NCI-H1436 (cell line): Measurements from ENCODE around the gene NUCKS1.

Experiments used
- DNase-seq: peaks from one replicate; lab custom pipeline; 2025; lab: John Stamatoyannopoulos, UW

NUCKS1 gene

DNA sequence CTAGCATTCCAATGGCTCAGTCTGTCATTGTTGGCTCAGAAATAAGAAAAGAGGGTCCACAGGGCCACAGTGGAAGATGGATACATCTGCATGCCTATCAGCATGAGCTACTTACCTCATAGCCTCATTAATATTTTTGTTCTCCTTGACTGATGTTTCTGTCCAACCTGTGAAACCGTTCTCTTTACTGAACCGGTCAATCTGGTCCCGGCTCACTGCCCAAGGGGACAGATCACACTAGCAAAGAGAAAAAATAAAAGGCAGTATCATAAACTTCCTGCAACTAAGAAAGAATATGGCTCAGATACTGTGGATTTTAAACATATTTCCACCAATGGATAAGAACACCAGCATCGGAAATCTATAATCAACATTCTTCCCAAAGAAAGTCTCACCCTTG, 20.6 kb upstream of the NUCKS1 start:
- no peak for DNase-seq

DNA sequence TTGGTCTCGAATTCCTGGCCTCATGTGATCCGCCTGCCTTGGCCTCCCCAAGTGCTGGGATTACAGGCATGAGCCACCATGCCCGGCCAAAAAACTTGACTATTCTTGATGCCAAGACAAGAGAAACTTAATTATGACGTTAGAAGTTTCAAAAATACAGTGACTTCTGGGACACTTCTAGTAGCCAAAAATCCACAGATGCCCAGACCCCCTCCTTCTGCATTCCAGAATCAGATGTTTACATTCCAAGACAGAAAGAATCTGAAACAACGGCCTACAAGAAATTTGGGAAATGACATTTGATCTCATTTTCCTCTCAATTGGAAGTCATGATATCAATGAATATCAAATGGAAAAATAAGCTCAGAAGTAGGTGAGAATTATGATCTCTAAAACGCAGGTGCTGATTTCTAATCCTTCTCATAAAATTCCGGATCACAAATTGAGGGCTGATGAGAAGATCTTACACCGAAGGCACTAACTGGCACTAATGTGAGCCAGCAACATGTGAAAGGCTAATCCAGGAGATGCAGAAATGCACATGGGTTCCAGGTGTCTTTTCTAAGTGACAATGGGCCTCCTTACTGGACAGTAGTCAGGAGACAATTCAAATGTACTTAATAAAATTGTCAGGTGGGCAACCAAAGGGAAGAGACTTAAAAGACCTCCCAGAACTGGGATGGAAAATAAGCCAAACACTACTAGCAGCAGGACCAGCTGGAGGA, 19.8 kb upstream of the NUCKS1 start:
- no peak for DNase-seq

DNA sequence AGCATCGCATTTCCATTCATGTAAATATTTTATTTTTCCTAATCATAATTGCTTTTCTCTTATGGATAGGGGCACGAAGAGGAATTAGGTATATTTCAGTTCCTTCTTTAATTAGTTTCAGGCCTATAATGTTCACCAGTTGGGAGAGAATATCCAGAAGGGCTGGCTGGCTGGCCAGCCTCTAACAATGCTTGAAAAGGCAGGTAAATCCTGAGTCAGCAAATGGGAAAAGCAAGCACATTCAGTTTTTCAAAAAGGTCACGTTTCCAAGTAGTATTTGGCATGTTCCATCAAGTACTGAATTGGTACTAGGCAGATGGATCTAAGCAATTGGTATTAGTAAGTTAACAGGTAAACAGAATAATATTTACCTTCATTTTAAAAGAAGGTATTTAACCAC, 17.3 kb upstream of the NUCKS1 start:
- no peak for DNase-seq

DNA sequence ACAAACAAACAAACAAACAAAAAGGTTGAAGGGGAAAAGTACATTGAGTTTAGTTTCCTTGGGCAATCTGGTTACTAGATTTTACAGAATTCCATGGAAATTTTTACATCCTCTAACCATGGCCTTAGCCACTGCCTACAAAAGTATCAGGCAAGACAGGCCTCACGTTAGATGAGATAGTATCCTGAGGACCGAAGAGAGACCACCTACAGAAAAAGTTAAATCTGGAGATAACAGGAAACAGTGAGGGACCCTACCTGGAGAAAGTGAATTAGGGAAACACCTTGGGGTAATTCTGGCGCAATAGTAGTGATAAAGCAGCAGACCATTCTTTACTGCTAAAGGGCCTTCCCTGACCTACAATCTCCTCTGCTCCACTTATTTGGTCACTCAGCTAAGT, 16.6 kb upstream of the NUCKS1 start:
- no peak for DNase-seq

DNA sequence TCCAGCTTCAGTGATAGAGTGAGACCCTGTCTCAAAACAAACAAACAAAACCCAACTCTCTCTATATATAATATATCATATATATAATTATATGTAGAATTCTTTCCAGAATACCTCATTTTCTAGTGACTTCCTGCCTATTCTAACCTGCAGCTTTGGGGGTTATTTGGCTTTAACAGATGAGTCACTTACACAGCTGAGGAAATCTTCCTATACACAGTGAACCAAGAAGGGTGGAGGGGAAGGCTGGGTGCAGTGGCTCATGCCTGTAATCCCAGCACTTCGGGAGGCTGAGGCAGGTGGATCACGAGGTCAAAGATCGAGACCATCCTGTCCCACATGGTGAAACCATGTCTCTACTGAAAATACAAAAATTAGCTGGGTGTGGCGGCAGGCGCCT, 16.1 kb upstream of the NUCKS1 start:
- no peak for DNase-seq

DNA sequence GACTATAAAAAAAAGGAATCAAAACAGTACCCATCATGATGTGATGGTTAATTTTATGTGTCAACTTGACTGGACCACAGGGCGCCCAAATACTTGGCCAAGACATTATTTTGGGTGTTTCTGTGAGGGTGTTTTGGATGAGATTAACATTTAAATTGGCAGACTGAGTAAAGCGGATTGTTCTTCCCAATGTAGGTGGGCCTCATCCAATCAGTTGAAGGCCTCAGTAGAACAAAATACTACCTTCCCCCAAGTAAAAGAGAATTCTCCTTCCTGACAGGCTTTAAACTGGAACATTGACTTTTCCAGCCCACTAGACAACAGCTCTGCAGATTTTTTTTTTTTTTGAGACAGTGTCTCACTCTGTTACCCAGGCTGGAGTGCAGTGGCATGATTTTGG, 14.6 kb upstream of the NUCKS1 start:
- DNase-seq: no peak

DNA sequence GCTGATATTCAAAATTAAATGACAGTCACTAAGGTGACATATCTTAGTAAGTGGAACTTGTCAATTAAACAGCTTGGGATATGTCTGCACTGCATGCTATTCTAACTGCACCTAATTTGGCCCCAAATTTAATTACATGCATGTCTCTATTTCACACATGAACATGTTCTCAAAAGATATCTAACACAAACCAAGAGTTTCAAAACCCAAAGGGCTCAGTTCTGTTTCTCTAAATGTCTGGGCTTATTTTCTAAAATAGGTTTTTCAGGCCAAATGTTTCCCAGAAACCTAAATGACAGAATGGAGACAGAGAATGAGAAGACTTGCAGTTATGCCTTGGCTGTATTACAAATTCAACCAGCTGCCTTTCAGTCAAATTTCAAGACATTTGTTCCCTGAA, 14.0 kb upstream of the NUCKS1 start:
- DNase-seq: no peak

DNA sequence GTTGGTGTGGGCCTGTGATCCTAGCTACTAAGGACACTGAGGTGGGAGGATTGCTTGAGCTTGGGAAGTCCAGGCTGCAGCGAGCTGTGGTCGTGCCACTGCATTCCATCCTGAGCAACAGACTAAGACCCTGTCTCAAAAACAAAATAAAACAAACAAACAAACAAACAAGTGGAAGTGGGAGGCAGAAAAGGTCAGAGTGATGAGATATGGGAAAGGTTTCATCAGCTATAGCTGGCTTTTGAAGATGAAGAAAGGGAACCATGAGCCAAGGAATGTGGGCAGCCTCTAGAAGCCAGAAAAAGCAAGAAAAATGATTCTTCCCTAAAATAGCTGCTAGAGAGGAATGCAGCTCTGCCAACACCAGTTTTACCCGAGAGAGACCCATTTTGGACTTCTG, 10.6 kb upstream of the NUCKS1 start:
- no peak for DNase-seq

DNA sequence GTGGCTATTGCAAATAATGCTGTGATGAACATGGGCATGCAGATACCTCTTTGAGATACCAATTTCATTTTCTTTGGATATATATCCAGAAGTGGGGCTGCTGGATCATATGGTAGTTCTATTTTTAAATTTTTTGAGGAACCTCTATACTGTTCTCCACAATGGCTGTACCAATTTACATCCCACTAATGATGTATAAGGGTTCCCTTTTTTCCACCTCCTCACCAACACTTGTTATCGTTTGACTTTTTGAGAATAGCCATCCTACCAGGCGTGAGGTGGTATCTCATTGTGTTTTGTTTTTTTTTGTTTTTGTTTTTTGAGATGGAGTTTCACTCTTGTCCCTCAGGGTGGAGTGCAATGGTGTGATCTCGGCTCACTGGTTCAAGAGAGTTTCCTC, 6.6 kb upstream of the NUCKS1 start:
- DNase-seq: no peak

DNA sequence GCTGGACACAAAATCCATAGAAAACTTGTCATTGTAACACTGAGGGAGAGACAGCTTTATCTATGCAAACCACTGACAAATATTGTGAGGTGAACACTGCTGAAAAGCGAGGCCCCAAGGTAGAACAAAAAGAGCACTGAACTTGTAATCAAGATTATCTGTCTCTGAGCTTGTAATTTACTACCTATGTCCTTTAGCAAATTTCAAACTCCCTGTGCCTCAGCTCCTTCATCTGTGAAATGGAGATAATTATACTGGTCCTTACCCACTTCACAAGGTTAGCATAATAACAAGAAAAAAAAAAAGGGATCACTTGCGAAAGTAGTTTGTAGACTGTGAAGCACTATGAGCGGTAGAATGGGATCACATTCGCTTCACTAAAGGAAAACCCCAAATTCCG, 4.9 kb upstream of the NUCKS1 start:
- DNase-seq: no peak

DNA sequence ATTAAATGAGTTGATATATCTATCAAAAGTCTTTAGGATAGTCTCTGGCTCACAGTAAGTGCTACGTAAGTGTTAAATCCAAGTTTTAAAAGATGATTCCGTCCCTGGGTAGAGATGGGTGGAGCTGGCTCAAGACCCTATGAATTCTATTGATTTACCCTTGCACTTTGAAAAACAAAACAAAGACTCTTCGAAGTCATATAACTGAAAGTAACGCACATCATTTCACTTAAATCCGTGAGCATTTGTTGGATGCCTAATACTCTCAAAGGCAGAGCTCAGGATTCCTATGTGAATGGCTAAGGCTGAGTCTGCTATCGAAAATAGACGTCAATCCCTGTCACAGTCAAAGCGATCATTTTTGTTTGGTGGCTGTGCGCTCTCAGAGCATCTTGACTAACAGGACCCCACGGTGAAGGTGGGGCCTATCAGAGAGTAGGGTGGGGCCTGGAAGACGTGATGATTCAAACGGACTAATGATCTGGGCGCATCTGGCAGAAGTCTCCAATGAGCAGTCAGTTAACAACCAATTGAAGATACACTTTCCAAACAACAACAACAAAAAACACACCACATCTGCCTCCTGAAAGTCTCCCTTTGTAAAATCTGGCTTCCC, 1.2 kb upstream of the NUCKS1 start:
- peak; percentile 42 for DNase-seq

DNA sequence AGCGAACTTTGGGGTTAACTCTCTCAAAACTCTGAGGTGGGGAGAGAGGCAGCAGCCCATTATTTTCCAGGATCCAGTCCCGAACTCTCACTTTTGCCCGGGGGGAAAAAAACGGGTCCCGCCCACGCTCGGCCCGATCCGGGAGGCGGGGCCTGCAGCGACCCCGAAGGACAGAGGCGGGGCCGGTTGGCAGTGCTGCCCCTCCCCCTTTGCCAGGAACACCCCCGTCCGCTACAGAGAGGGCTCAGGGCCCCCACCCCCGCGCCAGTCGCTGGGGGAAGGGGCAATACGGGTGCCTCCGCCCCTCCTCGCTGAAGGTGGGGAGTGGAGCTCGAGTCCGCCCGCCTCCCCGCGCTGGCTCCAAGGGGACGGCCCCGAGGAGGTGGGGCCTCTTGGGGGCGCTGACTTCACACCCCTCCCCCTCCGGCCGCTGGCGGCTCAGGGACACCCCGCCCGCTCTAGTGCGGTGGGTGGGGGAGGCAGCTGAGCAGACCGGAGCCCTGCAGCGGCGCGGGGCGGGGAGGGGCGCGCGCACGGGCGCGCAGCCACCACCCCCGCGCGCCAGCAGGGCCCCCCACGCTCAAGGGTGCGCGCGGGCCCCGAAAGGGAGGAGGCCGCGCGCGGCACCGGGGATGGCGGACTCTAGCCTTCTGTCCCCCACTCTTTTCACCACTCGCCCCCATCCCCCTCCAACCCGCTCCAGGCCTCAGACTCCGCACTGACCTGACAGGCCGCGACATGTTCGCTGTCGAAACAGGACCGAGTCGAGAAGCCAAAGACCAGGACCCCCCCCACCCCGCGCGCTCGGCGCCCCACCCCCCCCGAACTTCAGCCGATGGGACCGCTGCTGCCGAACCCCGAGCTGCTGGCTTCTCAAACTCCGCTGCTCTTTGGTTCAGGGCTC, 496 bp downstream of the NUCKS1 start:
- DNase-seq: peak; percentile 98

DNA sequence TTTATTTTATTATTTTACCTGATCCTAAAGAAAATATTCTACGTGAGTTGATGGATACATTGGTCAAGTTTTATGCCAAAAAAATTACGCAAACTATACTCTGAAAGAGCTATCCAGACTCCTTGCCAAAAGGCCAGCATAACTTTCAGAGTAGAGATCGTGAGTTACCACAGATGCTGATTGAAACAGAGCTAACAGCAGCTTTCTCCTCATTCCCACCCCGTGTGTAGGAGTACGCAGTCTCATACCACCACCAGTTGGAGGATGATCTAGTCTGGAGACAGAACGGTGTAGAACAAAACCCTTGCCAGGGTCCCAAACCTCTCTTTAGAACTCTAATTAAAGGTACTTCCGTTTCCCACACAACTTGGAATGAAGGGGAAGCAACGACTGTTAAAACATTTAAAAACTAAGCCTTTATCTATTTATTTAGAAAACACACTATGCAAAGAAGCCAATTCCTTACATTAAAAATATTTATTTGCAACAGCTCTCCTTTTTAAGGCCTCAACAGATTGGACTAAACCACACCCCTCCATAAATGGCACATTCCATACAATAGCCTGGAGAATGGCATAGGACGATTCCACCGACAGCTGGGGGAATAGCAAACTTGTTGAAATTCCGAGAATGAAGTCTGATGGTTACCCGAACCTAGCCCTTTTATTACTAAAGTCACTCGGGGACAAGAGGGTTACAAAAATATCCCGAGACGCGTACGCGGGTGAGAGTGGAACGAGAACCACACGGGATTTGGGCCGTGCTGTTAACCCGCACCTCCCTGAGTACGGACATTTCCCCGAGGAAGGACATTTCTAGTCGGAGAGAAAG, 1.4 kb downstream of the NUCKS1 start:
- peak; percentile 31 for DNase-seq

DNA sequence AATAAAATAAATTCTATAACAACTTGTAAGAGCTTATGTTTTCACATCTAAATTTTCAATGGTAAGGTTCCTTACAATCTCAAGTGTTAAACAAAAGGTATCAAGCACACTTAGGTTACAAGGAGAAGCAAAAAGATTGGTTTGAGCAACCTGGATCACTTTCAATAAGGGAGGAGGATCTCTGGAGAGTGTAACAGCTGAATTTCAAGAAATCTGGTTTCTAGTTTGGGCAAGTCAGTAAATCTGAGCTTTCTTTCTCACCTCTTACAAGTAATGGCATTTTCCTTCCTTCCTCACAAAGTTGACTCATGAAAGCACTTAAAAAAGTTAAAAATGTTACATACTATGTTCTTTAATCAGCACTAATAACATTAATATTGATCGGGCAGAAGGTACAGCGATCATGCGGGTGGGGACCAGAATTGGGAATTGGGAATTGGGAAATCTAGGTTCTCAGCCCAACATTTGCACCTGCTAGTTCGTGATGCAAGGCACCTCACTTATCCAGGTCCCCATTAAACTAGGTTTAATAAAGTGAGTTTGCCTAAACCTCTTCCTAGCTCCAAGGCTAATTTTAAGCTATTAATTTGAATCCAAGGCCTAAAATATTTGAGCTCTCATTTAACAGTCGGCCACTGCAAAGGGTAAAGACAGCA, 3.1 kb downstream of the NUCKS1 start:
- no peak for DNase-seq

DNA sequence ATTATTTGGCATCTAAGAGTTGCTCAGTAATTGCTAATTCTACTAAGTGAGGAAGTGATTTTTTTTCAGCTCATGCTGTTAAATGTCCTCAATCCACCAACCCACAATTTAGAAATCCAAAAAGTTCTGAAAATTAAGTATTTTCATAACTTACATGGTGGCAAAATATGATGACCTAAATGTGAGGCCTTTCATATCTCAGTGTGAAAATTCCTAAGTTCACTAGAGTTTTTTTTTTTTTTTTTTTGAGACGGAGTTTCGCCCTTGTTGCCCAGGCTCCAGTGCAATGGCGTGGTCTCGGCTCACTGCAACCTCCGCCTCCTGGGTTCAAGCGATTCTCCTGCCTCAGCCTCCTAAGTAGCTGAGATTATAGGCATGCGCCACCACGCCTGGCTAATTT, 5.6 kb downstream of the NUCKS1 start:
- no peak for DNase-seq

DNA sequence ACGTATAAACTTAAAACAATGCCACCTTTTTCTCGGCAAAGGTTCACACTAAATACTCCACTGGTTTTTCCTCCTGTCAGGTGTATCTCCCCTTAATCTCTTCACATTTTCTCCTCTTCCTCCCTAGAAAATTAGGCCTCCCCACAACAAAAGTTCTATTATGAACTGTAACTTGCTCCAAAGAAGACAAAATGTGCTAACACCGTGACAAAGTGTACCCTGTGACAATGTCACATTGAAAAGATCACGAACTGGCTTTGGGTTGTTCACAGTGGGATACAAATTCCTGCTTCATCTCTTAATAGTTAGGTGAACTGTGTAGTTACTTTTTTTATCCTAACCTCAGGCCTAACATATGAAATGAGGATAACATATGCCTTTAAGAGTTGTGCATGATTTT, 6.0 kb downstream of the NUCKS1 start:
- no peak for DNase-seq

DNA sequence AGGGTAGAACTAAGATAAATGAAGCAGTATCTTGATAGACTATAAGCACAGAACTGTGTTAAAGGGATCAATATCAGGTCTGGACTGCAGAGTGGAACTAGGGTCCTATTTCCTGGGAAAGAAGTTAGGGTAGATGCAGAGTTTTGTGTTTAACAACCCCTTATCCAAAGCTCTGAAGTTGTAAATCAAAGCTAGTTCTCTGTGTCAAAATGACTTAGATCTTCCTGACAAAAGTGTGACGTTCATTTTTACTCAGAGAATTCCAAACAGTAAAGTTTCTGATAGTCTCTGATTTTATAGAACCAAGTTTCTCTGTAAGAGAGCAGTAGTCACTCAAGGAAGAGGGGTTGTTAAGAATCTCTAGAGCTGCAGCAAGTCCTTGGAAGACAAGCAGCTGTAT, 8.3 kb downstream of the NUCKS1 start:
- DNase-seq: no peak

DNA sequence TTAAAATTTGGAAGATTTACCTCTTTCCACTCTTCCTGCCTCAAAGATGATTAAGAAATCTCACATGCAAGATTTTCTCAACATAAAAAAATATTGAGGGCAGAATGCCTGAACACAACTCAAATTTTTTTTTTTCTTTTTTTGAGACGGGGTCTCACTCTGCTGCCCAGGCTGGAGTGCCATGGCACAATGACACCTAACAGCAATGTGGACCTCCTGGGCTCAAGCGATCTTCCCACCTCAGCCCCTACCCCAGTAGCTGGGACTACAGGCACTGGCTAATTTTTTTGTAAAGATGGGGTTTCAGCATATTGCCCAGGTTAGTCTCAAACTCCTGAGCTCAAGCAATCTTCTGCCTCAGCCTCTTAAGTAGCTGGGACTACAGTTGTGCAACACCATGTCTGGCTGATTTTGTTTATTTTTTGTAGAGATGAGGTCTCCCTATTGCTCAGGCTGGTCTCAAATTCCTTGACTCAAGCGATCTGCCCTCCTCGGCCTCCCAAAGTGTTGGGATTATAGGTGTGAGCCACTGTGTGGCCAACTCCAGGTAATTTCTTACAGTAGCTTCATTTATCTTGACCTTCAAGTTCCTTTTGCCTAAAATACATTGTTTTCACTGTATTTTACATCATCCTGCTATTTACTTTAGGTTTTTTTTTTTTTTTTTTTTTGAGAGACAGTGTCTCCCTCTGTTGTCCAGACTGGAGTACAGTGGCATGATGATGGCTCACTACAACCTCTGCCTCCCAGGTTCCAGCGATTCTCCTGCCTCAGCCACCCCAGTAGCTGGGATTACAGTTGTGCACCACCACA, 10.4 kb downstream of the NUCKS1 start:
- no peak for DNase-seq

DNA sequence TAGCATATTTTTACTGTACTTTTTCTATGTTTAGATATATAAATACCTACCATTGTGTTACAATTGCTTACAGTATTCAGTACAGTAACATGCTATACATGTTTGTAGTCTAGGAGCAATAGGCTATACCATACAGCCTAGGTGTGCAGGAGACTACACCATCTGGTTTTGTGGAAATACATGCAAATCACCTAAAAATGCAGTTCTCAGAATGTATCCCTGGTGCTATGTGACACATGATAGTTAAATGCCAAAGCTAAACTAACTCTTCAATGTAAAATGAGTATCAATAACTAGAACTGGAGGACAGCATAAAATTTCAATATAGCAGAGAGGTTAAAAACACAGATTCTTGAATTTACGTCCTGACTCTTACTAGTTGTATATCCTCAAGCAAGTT, 14.8 kb downstream of the NUCKS1 start:
- no peak for DNase-seq

DNA sequence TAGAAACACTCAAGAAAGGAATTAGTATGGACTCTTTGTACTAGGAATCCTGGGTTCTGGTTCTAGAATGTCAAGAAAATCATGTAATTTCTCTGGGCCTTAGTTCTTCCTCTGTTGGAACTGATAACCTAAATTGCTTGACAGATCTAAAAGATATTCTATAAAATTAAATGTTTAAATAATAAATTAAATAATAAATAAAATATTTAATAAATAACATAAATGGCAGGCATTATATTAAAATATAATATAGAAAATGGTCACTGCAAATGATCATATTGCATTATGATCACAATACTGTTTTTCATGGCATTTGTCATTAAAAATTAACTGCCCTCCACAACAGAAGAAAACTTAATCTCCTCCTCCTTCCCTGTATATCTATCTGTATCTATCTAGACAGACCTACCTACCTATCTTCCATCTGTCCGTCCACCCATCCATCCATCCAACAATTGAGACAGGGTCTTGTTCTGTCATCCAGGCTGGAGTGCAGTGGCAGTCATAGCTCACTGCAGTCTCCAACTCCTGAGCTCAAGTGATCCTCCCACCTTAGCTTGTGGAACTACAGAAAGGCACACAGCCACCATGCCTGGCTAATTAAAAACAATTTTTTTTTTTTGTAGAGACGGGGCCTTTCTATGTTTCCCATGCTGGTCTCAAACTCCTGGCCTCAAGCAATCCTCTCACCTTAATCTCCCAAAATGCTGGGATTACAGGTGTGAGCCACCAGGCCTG, 16.4 kb downstream of the NUCKS1 start:
- DNase-seq: no peak
